ENCODE measurements around the gene MRPL58. TPM values are rescaled to one million over a fixed set of nuclear protein-coding genes. Genes with fewer than 3 reads are reported as not detected.

MRPL58 gene
- total and polyA plus RNA-seq, 2 of the 8 experiments (the other 6 are each of a cell fraction or from before 2014, with no cell fraction given) = 43.6 to 49.1 TPM

- Histone ChIP-seq H3K4me3 (ENCODE audit: extremely low read depth in 1 of 4, insufficient read depth in 2 of 4, low read depth in 3 of 4, low read length in 4 of 4) (no peak overlapping the region), H3K23me2 (ENCODE audit: low read depth, low read length) (no peaks in the 10 kb centered on the region), H2BK12ac (ENCODE audit: low read depth, low read length) (no peak overlapping the region), H3K36me3 (ENCODE audit: control insufficient read depth in 2 of 4, insufficient read depth in 4 of 4, low read length in 3 of 4) (peaks cover 3 to 23% (median 17%) of the 10 kb centered on the region in 4 experiments; a peak in 7 of 8 replicates), H3K4me1 (replicated peaks in 1 of 4; ENCODE audit: control insufficient read depth in 3 of 4, insufficient read depth in 4 of 4, low read length in 3 of 4) (no peaks in the 10 kb centered on the region), H3K23ac (ENCODE audit: insufficient read length) (no peak overlapping the region), H2AFZ (ENCODE audit: low read length) (no peak overlapping the region), H4K8ac (ENCODE audit: extremely low read depth, insufficient read depth, low read length) (no peak overlapping the region; the same call in 1 of the 2 replicates), H4K91ac (replicated peaks; ENCODE audit: insufficient read length, low read length) (no peak overlapping the region), H3K56ac (replicated peaks; ENCODE audit: insufficient read length, low read depth, low read length) (no peak overlapping the region), H3K9me3 (ENCODE audit: insufficient read depth in 2 of 2, low read depth in 1 of 2, low read length in 1 of 2) (peaks cover 3 to 4% of the 10 kb centered on the region in 2 experiments; a peak in 1 of 4 replicates), H3K27me3 (replicated peaks in 1 of 4; ENCODE audit: control insufficient read depth in 3 of 4, extremely low read depth in 1 of 4, insufficient read depth in 3 of 4, low read length in 3 of 4) (no peaks in the 10 kb centered on the region), H3K14ac (ENCODE audit: insufficient read length) (no peak overlapping the region), H2BK120ac (replicated peaks; ENCODE audit: low read depth, low read length) (no peak overlapping the region), H3K79me1 (ENCODE audit: low read depth, low read length) (no peaks in the 10 kb centered on the region), H3K18ac (ENCODE audit: extremely low read depth, low read length) (no peak overlapping the region), H2AK5ac (ENCODE audit: low read depth, low read length) (no peak overlapping the region), H3K27ac (ENCODE audit: low read depth, low read length) (no peak overlapping the region), H4K5ac (ENCODE audit: insufficient read length, low read depth, low read length) (no peak overlapping the region), H2BK5ac (ENCODE audit: low read depth, low read length) (no peak overlapping the region), H3K4me2 (ENCODE audit: insufficient read depth in 1 of 2, low read depth in 2 of 2, low read length in 2 of 2) (no peak overlapping the region), H3K4ac (replicated peaks; ENCODE audit: insufficient read length, low read depth, low read length) (no peak overlapping the region), H4K20me1 (replicated peaks in 1 of 2; ENCODE audit: control insufficient read depth in 1 of 2, insufficient read depth in 2 of 2, low read length in 2 of 2) (peaks cover 0 to 3% of the 10 kb centered on the region in 2 experiments), H3K79me2 (ENCODE audit: control insufficient read depth in 1 of 2, insufficient read depth in 2 of 2, low read length in 2 of 2) (no peaks in the 10 kb centered on the region), H2BK15ac (ENCODE audit: low read length) (no peak overlapping the region), H2BK20ac (ENCODE audit: low read length) (no peak overlapping the region), H3K9ac (replicated peaks in 1 of 4; ENCODE audit: extremely low read depth in 1 of 4, low read depth in 3 of 4, low read length in 3 of 4) (no peak overlapping the region)
- 91% methylated on average over 10 of the region's 10 CpGs; no CpG with 5 or more reads in 1 of the 2 experiments for WGBS, 2 experiments (ENCODE audit: extremely low coverage in 1 of 2, insufficient coverage in 1 of 2, insufficient read length in 1 of 2, insufficient replicate concordance in 2 of 2, low coverage in 1 of 2, low lambda C conversion rate in 2 of 2, missing lambda C conversion rate in 1 of 2)
- ChIA-PET CTCF (ENCODE audit: partially characterized antibody) (interaction anchor here (0.6 to 4.7 kb wide), 24 partner anchors 11 to 388 kb away, joined by 3 to 27 read pairs (median 4); partner anchors contain the start of genes CDR2L, MRPL58, OTOP2 and USH1G), POLR2A (ENCODE audit: partially characterized antibody) (interaction anchor here (0.9 to 4.2 kb wide), 5 partner anchors 11 to 52 kb away, joined by 3 to 48 read pairs (median 7); partner anchors contain the start of genes ATP5PD, CDR2L, HID1 and KCTD2)
- DNase-seq (ENCODE audit: low read depth in 1 of 2, low spot score in 2 of 2) (no peak), FAIRE-seq (no peak)
- no peak for TF ChIP-seq ZNF274 (IDR thresholded peaks at IDR 0.05; ENCODE audit: borderline replicate concordance, extremely low read depth, low read length)
- no peak for TF ChIP-seq TCF12 (IDR thresholded peaks at IDR 0.05; ENCODE audit: low read depth, low read length)
- TF ChIP-seq SIX5 (IDR thresholded peaks at IDR 0.05; ENCODE audit: low read depth, low read length) = no peak
- TF ChIP-seq E2F6 (IDR thresholded peaks at IDR 0.05) = no peak
- no peak for TF ChIP-seq KDM4A (IDR thresholded peaks at IDR 0.05; ENCODE audit: low read depth, low read length, severe bottlenecking)
- TF ChIP-seq BRCA1 (IDR thresholded peaks at IDR 0.05; ENCODE audit: low read depth, low read length) = no peak
- TF ChIP-seq CEBPB (IDR thresholded peaks at IDR 0.05; ENCODE audit: low read depth, low read length) = no peak
- TF ChIP-seq TAF1 (IDR thresholded peaks at IDR 0.05; ENCODE audit: low read depth, low read length) = no peak
- TF ChIP-seq BCL11A (IDR thresholded peaks at IDR 0.05; ENCODE audit: low read depth in 2 of 2, low read length in 2 of 2) = no peak
- no peak for TF ChIP-seq SP1 (IDR thresholded peaks at IDR 0.05; ENCODE audit: low read depth, low read length)
Measured at GRCh38 chr17:75024686-75025397, 12.4 kb downstream of the MRPL58 start.
